Measurements from ENCODE around the gene ITIH4. TPM values are rescaled to one million over a fixed set of nuclear protein-coding genes. Genes with fewer than 3 reads are reported as not detected.

Gene ITIH4
- total RNA-seq, 1 experiment from 2014 or later, result 1.7 TPM

GRCh38 chr3:52816199-52816598 lies 14.3 kb downstream of the ITIH4 start:
- no peaks in the 10 kb centered on the region for H3K4me1 ChIP-seq (ENCODE audit: insufficient read depth, low read length, poor library complexity, severe bottlenecking)
- DNase-seq (ENCODE audit: low spot score), result no peak
- no peak overlapping the region for H3K27ac ChIP-seq (ENCODE audit: low read depth, low read length, poor library complexity, severe bottlenecking)
- intact Hi-C loops (cut with micrococcal nuclease; ENCODE audit: unreplicated experiment), result no loop called here
- H3K4me3 ChIP-seq (ENCODE audit: low read depth, low read length, poor library complexity, severe bottlenecking), result no peak overlapping the region
- ChIA-PET POLR2A (ENCODE audit: low non-redundant PET) (no interaction called here), CTCF (no interaction called here)
- no peaks in the 10 kb centered on the region for H3K27me3 ChIP-seq (replicated peaks; ENCODE audit: insufficient read depth, low read depth, low read length, poor library complexity)
- H3K9me3 ChIP-seq (ENCODE audit: low read depth, low read length, poor library complexity, severe bottlenecking), result no peaks in the 10 kb centered on the region
- BruUV-seq (replicated peaks), result no TSS peak
- TF ChIP-seq CTCF (conservative IDR thresholded peaks at IDR 0.05; ENCODE audit: low read depth, low read length) (no peak), EZH2 (IDR thresholded peaks at IDR 0.05; ENCODE audit: borderline replicate concordance, low read depth, low read length, poor library complexity, severe bottlenecking) (no peak)
- no peaks in the 10 kb centered on the region for H3K36me3 ChIP-seq (ENCODE audit: insufficient read depth, low read length, poor library complexity, severe bottlenecking)

GRCh38 chr3:52813810-52814209 lies 16.7 kb downstream of the ITIH4 start:
- Histone ChIP-seq H3K27me3 (replicated peaks; ENCODE audit: insufficient read depth, low read depth, low read length, poor library complexity) (no peaks in the 10 kb centered on the region), H3K27ac (ENCODE audit: low read depth, low read length, poor library complexity, severe bottlenecking) (no peak overlapping the region), H3K9me3 (ENCODE audit: low read depth, low read length, poor library complexity, severe bottlenecking) (no peaks in the 10 kb centered on the region), H3K36me3 (ENCODE audit: insufficient read depth, low read length, poor library complexity, severe bottlenecking) (no peaks in the 10 kb centered on the region), H3K4me1 (ENCODE audit: insufficient read depth, low read length, poor library complexity, severe bottlenecking) (no peaks in the 10 kb centered on the region), H3K4me3 (ENCODE audit: low read depth, low read length, poor library complexity, severe bottlenecking) (no peak overlapping the region)
- TF ChIP-seq CTCF (conservative IDR thresholded peaks at IDR 0.05; ENCODE audit: low read depth, low read length) (no peak), EZH2 (IDR thresholded peaks at IDR 0.05; ENCODE audit: borderline replicate concordance, low read depth, low read length, poor library complexity, severe bottlenecking) (no peak)
- CTCF ChIA-PET, result no interaction called here
- POLR2A ChIA-PET (ENCODE audit: low non-redundant PET), result no interaction called here
- no peak for DNase-seq (ENCODE audit: low spot score)
- BruUV-seq (replicated peaks), result no TSS peak
- intact Hi-C loops (cut with micrococcal nuclease; ENCODE audit: unreplicated experiment), result no loop called here

- Histone ChIP-seq H3K36me3 (ENCODE audit: insufficient read depth, low read length, poor library complexity, severe bottlenecking) (no peaks in the 10 kb centered on the region), H3K27ac (ENCODE audit: low read depth, low read length, poor library complexity, severe bottlenecking) (no peak overlapping the region), H3K9me3 (ENCODE audit: low read depth, low read length, poor library complexity, severe bottlenecking) (no peaks in the 10 kb centered on the region), H3K4me1 (ENCODE audit: insufficient read depth, low read length, poor library complexity, severe bottlenecking) (no peaks in the 10 kb centered on the region), H3K4me3 (ENCODE audit: low read depth, low read length, poor library complexity, severe bottlenecking) (no peak overlapping the region), H3K27me3 (replicated peaks; ENCODE audit: insufficient read depth, low read depth, low read length, poor library complexity) (no peaks in the 10 kb centered on the region)
- CTCF ChIA-PET, result no interaction called here
- BruUV-seq (replicated peaks), result no TSS peak
- no peak for DNase-seq (ENCODE audit: low spot score)
- POLR2A ChIA-PET (ENCODE audit: low non-redundant PET), result no interaction called here
- TF ChIP-seq CTCF (conservative IDR thresholded peaks at IDR 0.05; ENCODE audit: low read depth, low read length) (no peak), EZH2 (IDR thresholded peaks at IDR 0.05; ENCODE audit: borderline replicate concordance, low read depth, low read length, poor library complexity, severe bottlenecking) (no peak)
- intact Hi-C loops (cut with micrococcal nuclease; ENCODE audit: unreplicated experiment), result no loop called here
Observed at GRCh38 chr3:52811452-52812011, 18.9 kb downstream of the ITIH4 start.
